Activated T-helper 2 cell treated with anti-CD3 and anti-CD28 coated beads, Interferon-gamma antibody, Interleukin-2, Interleukin-4, amounts not matched to agents 10 μg/mL and 5 μg/mL and 100 μg/mL, durations not matched to agents 14 hours and 24 hours and 36 hours (primary cell): ENCODE measurements around the gene OR2D3. TPM values are rescaled to one million over a fixed set of nuclear protein-coding genes. Genes with fewer than 3 reads are reported as not detected.
"Not testable (repeated sequence)": the region's sequence is repeated elsewhere in the genome, so short reads cannot be mapped to it uniquely, and the experiment has no call there.

Experiments
- DNase-seq: peaks from one replicate; pipeline ENCODE4 v3.0.0; 2021; ENCODE audit warnings: low spot score
- H3K27ac Mint-ChIP-seq: one replicate; pipeline ENCODE4 v1.8.0; 2021; ENCODE audit warnings: mixed read lengths
- H3K27me3 Mint-ChIP-seq: one replicate; pipeline ENCODE4 v1.8.0; 2021; ENCODE audit warnings: low read depth, mixed read lengths
- H3K36me3 Mint-ChIP-seq: one replicate; pipeline ENCODE4 v1.8.0; 2021; ENCODE audit warnings: low read depth, mixed read lengths
- H3K4me1 Mint-ChIP-seq: one replicate; pipeline ENCODE4 v1.8.0; 2021; ENCODE audit warnings: low read depth, mixed read lengths
- H3K4me3 Mint-ChIP-seq: one replicate; pipeline ENCODE4 v1.8.0; 2021; ENCODE audit warnings: low read depth, mild to moderate bottlenecking, moderate library complexity, mixed read lengths
- H3K9me3 Mint-ChIP-seq: one replicate; pipeline ENCODE4 v1.8.0; 2021; ENCODE audit warnings: mixed read lengths
- intact Hi-C: fragments of 100-400 bp; cut with micrococcal nuclease; formaldehyde crosslinking; loops from one replicate; pipeline ENCODE4 v1.15.1; 2023
- total RNA-seq: library from RNA; stranded (reverse); gene quantifications from 2 replicates; pipeline ENCODE4 v1.2.3, GENCODE V29; 2022

OR2D3 gene
- total RNA-seq, 1 donor from 2014 or later, result not detected

GRCh38 chr11:6941970-6942369 lies 21.2 kb downstream of the OR2D3 start:
- Mint-ChIP-seq H3K4me1 (no peaks in the 10 kb centered on the region), H3K27ac (no peak overlapping the region), H3K27me3 (peaks cover 2% of the 10 kb centered on the region), H3K9me3 (no peaks in the 10 kb centered on the region), H3K4me3 (no peak overlapping the region), H3K36me3 (peaks cover 11% of the 10 kb centered on the region)
- intact Hi-C loops, result no loop called here
- no peak for DNase-seq

- DNase-seq, result no peak
- intact Hi-C loops, result no loop called here
- H3K36me3 Mint-ChIP-seq, result peaks cover 11% of the 10 kb centered on the region
- H3K27ac Mint-ChIP-seq, result no peak overlapping the region
- H3K4me3 Mint-ChIP-seq, result no peak overlapping the region
- H3K27me3 Mint-ChIP-seq, result peaks cover 2% of the 10 kb centered on the region
- no peaks in the 10 kb centered on the region for H3K9me3 Mint-ChIP-seq
- no peaks in the 10 kb centered on the region for H3K4me1 Mint-ChIP-seq
Measured at GRCh38 chr11:6943131-6943530, 22.3 kb downstream of the OR2D3 start.

GRCh38 chr11:6954248-6954647 lies 33.4 kb downstream of the OR2D3 start:
- intact Hi-C loops, DNase-seq, H3K27me3 Mint-ChIP-seq: not testable (repeated sequence)

GRCh38 chr11:6962141-6962540 lies 41.3 kb downstream of the OR2D3 start:
- H3K27ac Mint-ChIP-seq, result no peak overlapping the region
- H3K9me3 Mint-ChIP-seq, result no peaks in the 10 kb centered on the region
- H3K36me3 Mint-ChIP-seq, result peaks cover 4% of the 10 kb centered on the region
- no peak overlapping the region for H3K4me3 Mint-ChIP-seq
- no peak for DNase-seq
- no peaks in the 10 kb centered on the region for H3K4me1 Mint-ChIP-seq
- H3K27me3 Mint-ChIP-seq, result no peaks in the 10 kb centered on the region
- intact Hi-C loops, result no loop called here

More at GRCh38 chr11:6954248-6954647, 33.4 kb downstream of the OR2D3 start:
- H3K36me3 Mint-ChIP-seq, result peaks cover 16% of the 10 kb centered on the region
- not testable (repeated sequence) for H3K4me1 Mint-ChIP-seq, H3K4me3 Mint-ChIP-seq, H3K9me3 Mint-ChIP-seq, H3K27ac Mint-ChIP-seq

- no peak overlapping the region for H3K4me3 Mint-ChIP-seq
Measured at GRCh38 chr11:6962673-6963072, 41.9 kb downstream of the OR2D3 start.

GRCh38 chr11:6968816-6969215 lies 48.0 kb downstream of the OR2D3 start:
- Mint-ChIP-seq H3K4me1 (no peaks in the 10 kb centered on the region), H3K27ac (no peak overlapping the region), H3K4me3 (no peak overlapping the region), H3K27me3 (no peaks in the 10 kb centered on the region), H3K36me3 (peaks cover 3% of the 10 kb centered on the region), H3K9me3 (no peaks in the 10 kb centered on the region)
- DNase-seq, result no peak
- intact Hi-C loops, result no loop called here

More at GRCh38 chr11:6962673-6963072, 41.9 kb downstream of the OR2D3 start:
- Mint-ChIP-seq H3K27ac (no peak overlapping the region), H3K36me3 (peaks cover 3% of the 10 kb centered on the region), H3K4me1 (no peaks in the 10 kb centered on the region), H3K27me3 (no peaks in the 10 kb centered on the region), H3K9me3 (no peaks in the 10 kb centered on the region)
- intact Hi-C loops, result no loop called here
- no peak for DNase-seq

GRCh38 chr11:6969854-6970253 lies 49.1 kb downstream of the OR2D3 start:
- H3K4me1 Mint-ChIP-seq, H3K27ac Mint-ChIP-seq, H3K4me3 Mint-ChIP-seq, H3K9me3 Mint-ChIP-seq, H3K36me3 Mint-ChIP-seq, H3K27me3 Mint-ChIP-seq, intact Hi-C loops, DNase-seq: not testable (repeated sequence)

Other genes starting within 250 kb of the OR2D3 start
- gene MRPL17, start 237.7 kb upstream of the OR2D3 start, total RNA-seq, result 103 and 108 TPM in 2 replicates
- 0.34 and 0.60 TPM in 2 replicates for gene OR2AG2, start 149.0 kb upstream of the OR2D3 start, total RNA-seq
- not detected in 2 replicates for gene OR2AG1, start 138.0 kb upstream of the OR2D3 start, total RNA-seq
- 0.32 and 0.53 TPM in 2 replicates for gene OR6A2, start 121.3 kb upstream of the OR2D3 start, total RNA-seq
- gene OR10A5, start 75.3 kb upstream of the OR2D3 start, total RNA-seq, result not detected in 2 replicates
- 0.02 TPM in 1 of 2 replicates, not detected in the other for gene OR10A2, start 57.9 kb upstream of the OR2D3 start, total RNA-seq
- gene OR10A4, start 44.4 kb upstream of the OR2D3 start, total RNA-seq, result not detected in 2 replicates
- gene OR2D2, start 28.5 kb upstream of the OR2D3 start, total RNA-seq, result 0.94 and 1.4 TPM in 2 replicates
- 5.1 and 6.7 TPM in 2 replicates for gene ZNF215, start 5.4 kb downstream of the OR2D3 start, total RNA-seq
- gene ZNF214, start 99.3 kb downstream of the OR2D3 start, total RNA-seq, result not detected in 2 replicates
- 0.28 and 0.39 TPM in 2 replicates for gene NLRP14, start 99.5 kb downstream of the OR2D3 start, total RNA-seq
- 0.09 TPM in 1 of 2 replicates, not detected in the other for gene RBMXL2, start 168.0 kb downstream of the OR2D3 start, total RNA-seq